ENCODE data around the gene SHCBP1. TPM values are rescaled to one million over a fixed set of nuclear protein-coding genes. Genes with fewer than 3 reads are reported as not detected.

SHCBP1 gene
- total and polyA plus RNA-seq, 2 of the 13 experiments (the other 11 are each of a cell fraction or from before 2014, with no cell fraction given) = 15.7 to 33.0 TPM

- POLR2A ChIA-PET = no interaction called here
Measured at GRCh38 chr16:46549477-46549876, 71.7 kb downstream of the SHCBP1 start.

More at GRCh38 chr16:46549477-46549876, 71.7 kb downstream of the SHCBP1 start:
- Histone ChIP-seq H3K4me3 (replicated peaks in 1 of 3; ENCODE audit: insufficient read depth in 1 of 3, low read depth in 2 of 3, low read length in 3 of 3) (no peak overlapping the region), H3K9ac (ENCODE audit: insufficient read depth, low read depth, low read length) (no peak overlapping the region), H2AFZ (ENCODE audit: low read length) (no peak overlapping the region), H3K27ac (ENCODE audit: extremely low read length, insufficient read depth, low read length) (no peak overlapping the region), H3K4me1 (ENCODE audit: insufficient read depth, low read length) (0 out of 2 replicates have a peak, but pooled peaks cover 1% of the 10 kb centered on the region), H3K79me2 (ENCODE audit: insufficient read depth, low read length) (no peaks in the 10 kb centered on the region), H4K20me1 (ENCODE audit: insufficient read depth, low read length) (no peaks in the 10 kb centered on the region), H3K27me3 (ENCODE audit: control insufficient read depth in 1 of 2, insufficient read depth in 2 of 2, low read length in 2 of 2) (no peaks in the 10 kb centered on the region), H3K36me3 (replicated peaks in 1 of 2; ENCODE audit: control insufficient read depth in 1 of 2, insufficient read depth in 2 of 2, low read length in 2 of 2) (no peaks in the 10 kb centered on the region), H3K9me3 (ENCODE audit: low read length) (no peaks in the 10 kb centered on the region), H3K4me2 (ENCODE audit: low read depth, low read length) (no peak overlapping the region)
- DNase-seq (ENCODE audit: low spot score) (no peak), ATAC-seq (no peak), FAIRE-seq (no peak)
- 35% methylated on average over 3 of the region's 3 CpGs for WGBS (ENCODE audit: low lambda C conversion rate)
- CTCF ChIA-PET (ENCODE audit: low intra/inter-chr PET ratio, low total read pairs) = no interaction called here
- intact Hi-C loops (cut with micrococcal nuclease; ENCODE audit: unreplicated experiment) (no loop called here), in situ Hi-C loops (cut with HindIII; ENCODE audit: extremely low pct_ligation_motif_present, low pct_unique_long_range_greater_than_20kb) (no loop called here)
- no TSS peak for BruUV-seq (replicated peaks)
- TF ChIP-seq CEBPZ (IDR thresholded peaks at IDR 0.05; ENCODE audit: low read length) (no peak), DNMT3B (CRISPR knock-in tag; conservative IDR thresholded peaks at IDR 0.05) (no peak), ZMAT3 (CRISPR knock-in tag; conservative IDR thresholded peaks at IDR 0.05) (no peak)
- TF ChIP-seq, protein P1, sequence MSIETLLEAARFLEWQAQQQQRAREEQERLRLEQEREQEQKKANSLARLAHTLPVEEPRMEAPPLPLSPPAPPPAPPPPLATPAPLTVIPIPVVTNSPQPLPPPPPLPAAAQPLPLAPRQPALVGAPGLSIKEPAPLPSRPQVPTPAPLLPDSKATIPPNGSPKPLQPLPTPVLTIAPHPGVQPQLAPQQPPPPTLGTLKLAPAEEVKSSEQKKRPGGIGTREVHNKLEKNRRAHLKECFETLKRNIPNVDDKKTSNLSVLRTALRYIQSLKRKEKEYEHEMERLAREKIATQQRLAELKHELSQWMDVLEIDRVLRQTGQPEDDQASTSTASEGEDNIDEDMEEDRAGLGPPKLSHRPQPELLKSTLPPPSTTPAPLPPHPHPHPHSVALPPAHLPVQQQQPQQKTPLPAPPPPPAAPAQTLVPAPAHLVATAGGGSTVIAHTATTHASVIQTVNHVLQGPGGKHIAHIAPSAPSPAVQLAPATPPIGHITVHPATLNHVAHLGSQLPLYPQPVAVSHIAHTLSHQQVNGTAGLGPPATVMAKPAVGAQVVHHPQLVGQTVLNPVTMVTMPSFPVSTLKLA (IDR thresholded peaks at IDR 0.05) = peak; percentile 92

Small RNA genes lying within 50 kb of the gene (small RNA-seq; reads per million reads assigned to genes)
- 0 reads per million in 3 experiments for gene RNU6-845P (ENCODE audit: insufficient read depth in 2 of 3, insufficient read length in 3 of 3, low read depth in 2 of 3, low replicate concordance in 1 of 3)

Other genes with a start within 250 kb of the SHCBP1 start
- gene VPS35, start 67.8 kb upstream of the SHCBP1 start, total RNA-seq (2016; rRNA removed; fragmentation: Illumina TruSeq; extraction: Trizol) = 136 and 197 TPM in 2 replicates
- gene VPS35, start 67.8 kb upstream of the SHCBP1 start, polyA plus RNA-seq (2011; rRNA removed) = 26.9 and 30.7 TPM in 2 replicates
- 57.3 and 69.8 TPM in 2 replicates for gene ORC6, start 68.3 kb upstream of the SHCBP1 start, total RNA-seq (2016; rRNA removed; fragmentation: Illumina TruSeq; extraction: Trizol)
- 22.9 and 34.2 TPM in 2 replicates for gene ORC6, start 68.3 kb upstream of the SHCBP1 start, polyA plus RNA-seq (2011; rRNA removed)
- gene MYLK3, start 127.0 kb upstream of the SHCBP1 start, total RNA-seq (2016; rRNA removed; fragmentation: Illumina TruSeq; extraction: Trizol) = 0.13 and 0.18 TPM in 2 replicates
- gene MYLK3, start 127.0 kb upstream of the SHCBP1 start, polyA plus RNA-seq (2011; rRNA removed) = 0.04 TPM in 2 replicates
- gene C16orf87, start 209.8 kb upstream of the SHCBP1 start, total RNA-seq (2016; rRNA removed; fragmentation: Illumina TruSeq; extraction: Trizol) = 19.5 and 27.6 TPM in 2 replicates
- gene C16orf87, start 209.8 kb upstream of the SHCBP1 start, polyA plus RNA-seq (2011; rRNA removed) = 5.7 and 8.6 TPM in 2 replicates

Data from HepG2 (cell line).